SK-N-SH treated with all-trans-retinoic acid at 6 μM for 48 hours (cell line): Measurements from ENCODE around the gene PGBD1.

ENCODE experiments used
- ARNTL ChIP-seq: fragments of 450-650 bp; formaldehyde crosslinking; IDR thresholded peaks from 2 replicates; pipeline ENCODE4 v1.5.0; 2020; ENCODE audit warnings: low read depth, mild to moderate bottlenecking, moderate library complexity, borderline replicate concordance
- RARB ChIP-seq: fragments of 250-450 bp; sonication (Bioruptor Pico); IDR thresholded peaks from 2 replicates; pipeline ENCODE4 v1.8.0; 2021; ENCODE audit warnings: mild to moderate bottlenecking, moderate library complexity
- TOX ChIP-seq: fragments of 250-450 bp; sonication (Bioruptor Pico); IDR thresholded peaks from 2 replicates; pipeline ENCODE4 v1.8.0; 2021; ENCODE audit warnings: mild to moderate bottlenecking, moderate library complexity, borderline replicate concordance
- ZFP3 ChIP-seq: fragments of 250-450 bp; sonication (Bioruptor Pico); IDR thresholded peaks from 2 replicates; pipeline ENCODE4 v1.5.0; 2020; ENCODE audit warnings: mild to moderate bottlenecking, moderate library complexity
- ZNF70 ChIP-seq: fragments of 450-650 bp; formaldehyde crosslinking; IDR thresholded peaks from 2 replicates; pipeline ENCODE4 v1.5.0; 2020; ENCODE audit warnings: mild to moderate bottlenecking, moderate library complexity
- ZNF8 ChIP-seq: fragments of 450-650 bp; formaldehyde crosslinking; IDR thresholded peaks from 2 replicates; pipeline ENCODE4 v1.5.0; 2020; ENCODE audit warnings: mild to moderate bottlenecking, moderate library complexity
- TF ChIP-seq, protein P1 (sequence below): fragments of 250-450 bp; sonication (Bioruptor Pico); IDR thresholded peaks from 2 replicates; pipeline ENCODE4 v1.8.0; 2020; ENCODE audit warnings: mild to moderate bottlenecking, moderate library complexity, borderline replicate concordance

- no peak for TF ChIP-seq ZFP3 (CRISPR knock-in tag)
- TF ChIP-seq ZNF70 (CRISPR knock-in tag), result no peak
- TF ChIP-seq, protein P1, sequence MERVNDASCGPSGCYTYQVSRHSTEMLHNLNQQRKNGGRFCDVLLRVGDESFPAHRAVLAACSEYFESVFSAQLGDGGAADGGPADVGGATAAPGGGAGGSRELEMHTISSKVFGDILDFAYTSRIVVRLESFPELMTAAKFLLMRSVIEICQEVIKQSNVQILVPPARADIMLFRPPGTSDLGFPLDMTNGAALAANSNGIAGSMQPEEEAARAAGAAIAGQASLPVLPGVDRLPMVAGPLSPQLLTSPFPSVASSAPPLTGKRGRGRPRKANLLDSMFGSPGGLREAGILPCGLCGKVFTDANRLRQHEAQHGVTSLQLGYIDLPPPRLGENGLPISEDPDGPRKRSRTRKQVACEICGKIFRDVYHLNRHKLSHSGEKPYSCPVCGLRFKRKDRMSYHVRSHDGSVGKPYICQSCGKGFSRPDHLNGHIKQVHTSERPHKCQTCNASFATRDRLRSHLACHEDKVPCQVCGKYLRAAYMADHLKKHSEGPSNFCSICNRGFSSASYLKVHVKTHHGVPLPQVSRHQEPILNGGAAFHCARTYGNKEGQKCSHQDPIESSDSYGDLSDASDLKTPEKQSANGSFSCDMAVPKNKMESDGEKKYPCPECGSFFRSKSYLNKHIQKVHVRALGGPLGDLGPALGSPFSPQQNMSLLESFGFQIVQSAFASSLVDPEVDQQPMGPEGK (CRISPR knock-in tag), result no peak
- no peak for TF ChIP-seq ZNF8 (CRISPR knock-in tag)
- TF ChIP-seq ARNTL (CRISPR knock-in tag), result no peak
- no peak for TF ChIP-seq TOX (CRISPR knock-in tag)
- no peak for TF ChIP-seq RARB (CRISPR knock-in tag)
These were observed 68.7 kb downstream of the PGBD1 start, which contains the start of gene ZKSCAN3 for GRCh38 chr6:28349892-28350737.
